ENCODE data around the gene VEPH1.

DNA sequence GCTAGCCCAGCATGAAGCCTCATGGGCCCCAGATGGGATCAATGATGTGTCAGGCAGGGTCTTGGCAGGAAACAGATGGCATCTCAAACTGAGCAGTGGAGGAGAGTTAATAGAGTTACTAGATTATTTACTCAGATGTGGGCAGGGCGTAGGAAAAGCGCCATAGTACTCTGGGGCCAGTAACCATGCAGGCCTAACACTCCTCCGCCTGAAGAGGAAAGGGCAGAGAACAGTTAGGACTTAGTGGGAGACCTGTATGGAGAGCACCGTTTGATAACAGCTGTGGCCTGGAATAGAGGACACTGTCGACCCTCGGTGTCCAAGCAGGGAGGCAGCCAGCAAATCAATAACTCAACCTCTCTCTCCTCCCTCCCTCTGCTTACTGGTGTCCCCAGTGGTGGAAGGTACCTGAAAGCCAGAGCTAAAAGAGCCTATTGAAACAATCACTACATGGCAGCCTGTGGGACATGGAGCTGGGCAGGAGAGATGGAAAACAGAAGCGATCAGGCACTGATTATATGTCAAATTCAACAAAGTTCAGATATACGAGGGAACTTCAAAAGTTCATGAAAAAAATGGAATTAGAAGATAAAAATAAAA is 231.8 kb downstream of the VEPH1 start:
- TF ChIP-seq, protein P1, sequence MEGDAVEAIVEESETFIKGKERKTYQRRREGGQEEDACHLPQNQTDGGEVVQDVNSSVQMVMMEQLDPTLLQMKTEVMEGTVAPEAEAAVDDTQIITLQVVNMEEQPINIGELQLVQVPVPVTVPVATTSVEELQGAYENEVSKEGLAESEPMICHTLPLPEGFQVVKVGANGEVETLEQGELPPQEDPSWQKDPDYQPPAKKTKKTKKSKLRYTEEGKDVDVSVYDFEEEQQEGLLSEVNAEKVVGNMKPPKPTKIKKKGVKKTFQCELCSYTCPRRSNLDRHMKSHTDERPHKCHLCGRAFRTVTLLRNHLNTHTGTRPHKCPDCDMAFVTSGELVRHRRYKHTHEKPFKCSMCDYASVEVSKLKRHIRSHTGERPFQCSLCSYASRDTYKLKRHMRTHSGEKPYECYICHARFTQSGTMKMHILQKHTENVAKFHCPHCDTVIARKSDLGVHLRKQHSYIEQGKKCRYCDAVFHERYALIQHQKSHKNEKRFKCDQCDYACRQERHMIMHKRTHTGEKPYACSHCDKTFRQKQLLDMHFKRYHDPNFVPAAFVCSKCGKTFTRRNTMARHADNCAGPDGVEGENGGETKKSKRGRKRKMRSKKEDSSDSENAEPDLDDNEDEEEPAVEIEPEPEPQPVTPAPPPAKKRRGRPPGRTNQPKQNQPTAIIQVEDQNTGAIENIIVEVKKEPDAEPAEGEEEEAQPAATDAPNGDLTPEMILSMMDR (IDR thresholded peaks at IDR 0.05), result no peak
- TF ChIP-seq POLR2A (IDR thresholded peaks at IDR 0.05), result no peak
